ENCODE results near the gene MYO5B. TPM values are rescaled to one million over a fixed set of nuclear protein-coding genes. Genes with fewer than 3 reads are reported as not detected.

MYO5B gene
- total RNA-seq, 1 donor from 2014 or later, result 31.3 TPM

DNA sequence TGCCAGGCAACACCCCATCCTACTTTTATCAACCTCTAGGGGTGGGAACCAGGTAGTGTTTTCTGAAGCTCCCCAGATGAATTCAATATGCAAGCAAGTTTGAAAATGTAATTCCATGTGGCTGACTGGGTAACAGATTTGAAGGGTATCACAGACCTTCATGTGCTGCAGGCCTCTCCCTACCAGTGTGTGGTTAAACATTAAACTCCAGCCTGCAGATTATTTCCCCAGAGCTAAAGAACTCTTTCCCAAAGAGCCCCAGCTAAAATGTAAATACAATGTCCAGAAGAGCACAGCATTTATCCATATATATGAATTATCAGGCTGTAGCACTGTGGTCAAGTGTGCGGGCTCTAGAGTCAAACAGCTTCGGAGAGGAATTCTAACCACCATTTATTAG, 134.1 kb downstream of the MYO5B start:
- H3K4me3 ChIP-seq (ENCODE audit: low read depth, low read length), result no peak overlapping the region
- no peaks in the 10 kb centered on the region for H3K27me3 ChIP-seq (ENCODE audit: control insufficient read depth, insufficient read depth, low read length)
- no peak for TF ChIP-seq CTCF (IDR thresholded peaks at IDR 0.05; ENCODE audit: insufficient read depth, low read length, severe bottlenecking)
- FAIRE-seq (no peak), DNase-seq (ENCODE audit: low read depth) (no peak)
- no peaks in the 10 kb centered on the region for H3K36me3 ChIP-seq (ENCODE audit: control insufficient read depth, insufficient read depth, low read length)

DNA sequence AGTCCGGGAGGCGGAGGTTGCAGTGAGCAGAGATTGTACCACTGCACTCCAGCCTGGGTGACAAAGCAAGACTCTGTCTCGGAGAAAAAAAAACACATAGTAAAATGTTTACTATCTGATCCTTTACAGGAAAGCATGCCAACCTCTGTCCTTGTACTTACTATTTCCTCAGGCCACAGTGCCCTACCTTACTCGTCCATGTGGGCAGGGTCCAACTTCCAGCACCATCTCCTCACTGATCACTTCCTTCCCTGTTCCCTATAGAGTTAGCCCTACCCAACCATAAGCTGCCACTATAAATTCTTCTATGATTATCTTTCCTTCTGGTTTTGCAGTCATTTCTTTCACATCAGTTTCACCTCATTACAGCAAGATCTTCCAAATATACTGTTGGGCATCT, 136.2 kb downstream of the MYO5B start:
- DNase-seq (ENCODE audit: low read depth), result no peak
- Histone ChIP-seq H3K27me3 (ENCODE audit: control insufficient read depth, insufficient read depth, low read length) (no peaks in the 10 kb centered on the region), H3K36me3 (ENCODE audit: control insufficient read depth, insufficient read depth, low read length) (no peaks in the 10 kb centered on the region), H3K4me3 (ENCODE audit: low read depth, low read length) (no peak overlapping the region)
- no peak for FAIRE-seq
- no peak for TF ChIP-seq CTCF (IDR thresholded peaks at IDR 0.05; ENCODE audit: insufficient read depth, low read length, severe bottlenecking)

GRCh38 chr18:50057009-50057408, 137.9 kb downstream of the MYO5B start:
- no peak for TF ChIP-seq CTCF (IDR thresholded peaks at IDR 0.05; ENCODE audit: insufficient read depth, low read length, severe bottlenecking)
- FAIRE-seq, result no peak
- Histone ChIP-seq H3K4me3 (ENCODE audit: low read depth, low read length) (no peak overlapping the region), H3K36me3 (ENCODE audit: control insufficient read depth, insufficient read depth, low read length) (no peaks in the 10 kb centered on the region), H3K27me3 (ENCODE audit: control insufficient read depth, insufficient read depth, low read length) (no peaks in the 10 kb centered on the region)
- peak; percentile 15 for DNase-seq (ENCODE audit: low read depth)

DNA sequence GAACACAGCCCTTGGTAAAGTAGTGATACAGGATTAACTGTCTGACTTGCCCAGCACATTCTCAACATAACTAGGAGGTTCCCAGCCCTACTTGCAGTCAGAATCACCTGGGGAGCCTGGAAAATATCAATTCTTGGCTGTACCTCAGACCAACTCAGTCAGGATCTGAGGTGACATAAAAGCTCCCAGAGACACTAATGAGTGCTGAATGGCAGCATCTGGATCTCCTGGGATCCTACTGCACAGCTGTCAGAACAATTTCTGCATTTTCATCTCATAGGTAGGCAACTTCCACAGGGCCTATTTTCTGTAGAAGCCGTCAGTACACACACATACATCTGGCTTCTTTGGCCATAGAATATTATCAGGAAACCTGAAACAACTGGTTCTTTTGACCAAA, 138.8 kb downstream of the MYO5B start:
- no peak overlapping the region for H3K4me3 ChIP-seq (ENCODE audit: low read depth, low read length)
- no peak for TF ChIP-seq CTCF (IDR thresholded peaks at IDR 0.05; ENCODE audit: insufficient read depth, low read length, severe bottlenecking)
- H3K27me3 ChIP-seq (ENCODE audit: control insufficient read depth, insufficient read depth, low read length), result no peaks in the 10 kb centered on the region
- no peaks in the 10 kb centered on the region for H3K36me3 ChIP-seq (ENCODE audit: control insufficient read depth, insufficient read depth, low read length)
- FAIRE-seq (peak; percentile 55), DNase-seq (ENCODE audit: low read depth) (no peak)

DNA sequence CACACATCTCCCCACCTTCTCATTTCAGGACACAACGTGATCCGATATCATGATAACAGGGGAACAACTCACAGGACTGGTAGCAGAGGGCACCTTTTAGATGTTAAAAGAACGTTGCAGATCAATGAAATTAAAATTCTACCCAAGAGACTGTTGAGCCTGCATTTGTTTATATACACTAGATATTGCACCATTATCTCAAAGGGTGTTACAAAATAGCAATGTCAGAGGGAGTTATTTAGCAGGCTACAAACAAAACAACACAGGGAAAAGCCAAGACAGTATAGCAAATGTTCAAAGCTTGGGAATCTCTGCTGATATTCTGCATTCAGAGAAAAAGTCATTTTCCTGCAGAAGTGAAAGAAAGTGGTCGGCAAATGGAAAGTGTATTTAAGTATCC, 139.5 kb downstream of the MYO5B start:
- no peak for DNase-seq (ENCODE audit: low read depth)

More for the DNA sequence above, 139.5 kb downstream of the MYO5B start:
- no peak for TF ChIP-seq CTCF (IDR thresholded peaks at IDR 0.05; ENCODE audit: insufficient read depth, low read length, severe bottlenecking)
- Histone ChIP-seq H3K27me3 (ENCODE audit: control insufficient read depth, insufficient read depth, low read length) (no peaks in the 10 kb centered on the region), H3K4me3 (ENCODE audit: low read depth, low read length) (no peak overlapping the region), H3K36me3 (ENCODE audit: control insufficient read depth, insufficient read depth, low read length) (no peaks in the 10 kb centered on the region)
- FAIRE-seq, result no peak
